Subcutaneous abdominal adipose tissue (tissue), 5 donors: ENCODE measurements around the gene CCDC18.
A peak's percentile ranks its signal among the peaks of the same experiment; 100 is the strongest.
"Not testable (repeated sequence)": the region's sequence is repeated elsewhere in the genome, so short reads cannot be mapped to it uniquely, and the experiment has no call there.

Experiments used
- H3K27ac ChIP-seq: one replicate; pipeline ENCODE4 v1.7.0; 2013; ENCODE audit warnings: low read depth, mild to moderate bottlenecking, inconsistent platforms, low read length, moderate library complexity
- H3K27me3 ChIP-seq, 5 donors: one replicate each; pipeline ENCODE4 v1.7.0; 2013; ENCODE audit warnings: low read length in 5 of 5, inconsistent platforms in 1 of 5; ENCODE audit not compliant: control insufficient read depth in 5 of 5, insufficient read depth in 4 of 5
- H3K36me3 ChIP-seq, 5 donors: one replicate each; pipeline ENCODE4 v1.7.0; 2013; ENCODE audit warnings: low read length in 5 of 5; ENCODE audit not compliant: control insufficient read depth in 5 of 5, insufficient read depth in 5 of 5
- H3K4me1 ChIP-seq, 5 donors: one replicate each; pipeline ENCODE4 v1.7.0; 2013; ENCODE audit warnings: low read length in 5 of 5, mild to moderate bottlenecking in 3 of 5, moderate library complexity in 1 of 5; ENCODE audit not compliant: control insufficient read depth in 5 of 5, insufficient read depth in 5 of 5
- H3K4me3 ChIP-seq, 5 donors: one replicate each; pipeline ENCODE4 v1.7.0; 2013; ENCODE audit warnings: low read length in 5 of 5, low read depth in 1 of 5
- H3K9ac ChIP-seq, 5 donors: one replicate each; pipeline ENCODE4 v1.7.0; 2013; ENCODE audit warnings: low read length in 5 of 5, mild to moderate bottlenecking in 4 of 5, moderate library complexity in 3 of 5
- H3K9me3 ChIP-seq, 5 donors: one replicate each; pipeline ENCODE4 v1.7.0; 2013; ENCODE audit warnings: low read length in 5 of 5; ENCODE audit not compliant: control insufficient read depth in 5 of 5
- donor health status: healthy.
- donor health status: healthy.
- donor health status: healthy.
- donor health status: healthy.
- donor health status: healthy.

CCDC18 gene

GRCh38 chr1:93252598-93252997, 72.1 kb downstream of the CCDC18 start:
- H3K4me3 ChIP-seq, result no peak overlapping the region
- H3K27me3 ChIP-seq, result no peaks in the 10 kb centered on the region
- H3K9me3 ChIP-seq, result peaks cover 4 to 10% (median 5%) of the 10 kb centered on the region in 5 donors
- H3K36me3 ChIP-seq, result no peaks in the 10 kb centered on the region
- H3K4me1 ChIP-seq, result peaks cover 0 to 14% (median 9%) of the 10 kb centered on the region in 5 donors
- H3K27ac ChIP-seq, result no peak overlapping the region
- H3K9ac ChIP-seq, result no peak overlapping the region

GRCh38 chr1:93253516-93253915, 73.0 kb downstream of the CCDC18 start:
- H3K27ac ChIP-seq, result no peak overlapping the region
- H3K9me3 ChIP-seq, result peaks cover 4 to 10% (median 5%) of the 10 kb centered on the region in 5 donors
- no peak overlapping the region for H3K9ac ChIP-seq
- peak overlapping the region in 1 of 5 donors; percentile 40 for H3K4me3 ChIP-seq
- no peaks in the 10 kb centered on the region for H3K36me3 ChIP-seq
- peaks cover 0 to 14% (median 9%) of the 10 kb centered on the region in 5 donors for H3K4me1 ChIP-seq
- H3K27me3 ChIP-seq, result no peaks in the 10 kb centered on the region

GRCh38 chr1:93255222-93256079, 74.9 kb downstream of the CCDC18 start:
- H3K4me3 ChIP-seq, result no peak overlapping the region
- no peaks in the 10 kb centered on the region for H3K27me3 ChIP-seq
- H3K27ac ChIP-seq, result no peak overlapping the region
- H3K9me3 ChIP-seq, result peaks cover 4 to 10% (median 5%) of the 10 kb centered on the region in 5 donors
- H3K36me3 ChIP-seq, result peaks cover 0 to 3% (median 0%) of the 10 kb centered on the region in 5 donors
- H3K9ac ChIP-seq, result no peak overlapping the region
- peaks cover 0 to 14% (median 9%) of the 10 kb centered on the region in 5 donors for H3K4me1 ChIP-seq

- peaks cover 0 to 3% (median 0%) of the 10 kb centered on the region in 5 donors for H3K36me3 ChIP-seq
- peaks cover 4 to 10% (median 5%) of the 10 kb centered on the region in 5 donors for H3K9me3 ChIP-seq
- H3K27ac ChIP-seq, result no peak overlapping the region
- H3K9ac ChIP-seq, result no peak overlapping the region
- H3K4me3 ChIP-seq, result no peak overlapping the region
- peaks cover 0 to 14% (median 9%) of the 10 kb centered on the region in 5 donors for H3K4me1 ChIP-seq
- H3K27me3 ChIP-seq, result no peaks in the 10 kb centered on the region
Observed at GRCh38 chr1:93256433-93256832, 75.9 kb downstream of the CCDC18 start.

- no peaks in the 10 kb centered on the region for H3K27me3 ChIP-seq
- H3K36me3 ChIP-seq, result peaks cover 3 to 8% (median 5%) of the 10 kb centered on the region in 5 donors
- no peak overlapping the region for H3K9ac ChIP-seq
- H3K4me1 ChIP-seq, result peaks cover 0 to 13% (median 8%) of the 10 kb centered on the region in 5 donors
- peaks cover 0 to 7% (median 0%) of the 10 kb centered on the region in 5 donors for H3K9me3 ChIP-seq
- no peak overlapping the region for H3K27ac ChIP-seq
- H3K4me3 ChIP-seq, result no peak overlapping the region
Observed at GRCh38 chr1:93257889-93258288, 77.4 kb downstream of the CCDC18 start.

- not testable (repeated sequence) for H3K27me3 ChIP-seq, H3K27ac ChIP-seq, H3K4me1 ChIP-seq, H3K4me3 ChIP-seq, H3K9me3 ChIP-seq, H3K9ac ChIP-seq
- H3K36me3 ChIP-seq, result peaks cover 3 to 10% (median 9%) of the 10 kb centered on the region in 5 donors
Observed at GRCh38 chr1:93260726-93261125, 80.2 kb downstream of the CCDC18 start.

- no peak overlapping the region for H3K4me3 ChIP-seq
- H3K9me3 ChIP-seq, result peaks cover 0 to 6% (median 0%) of the 10 kb centered on the region in 5 donors
- no peak overlapping the region for H3K9ac ChIP-seq
- H3K27me3 ChIP-seq, result no peaks in the 10 kb centered on the region
- H3K27ac ChIP-seq, result no peak overlapping the region
- H3K36me3 ChIP-seq, result peaks cover 3 to 10% (median 9%) of the 10 kb centered on the region in 5 donors
- H3K4me1 ChIP-seq, result no peaks in the 10 kb centered on the region
Observed at GRCh38 chr1:93262645-93263044, 82.1 kb downstream of the CCDC18 start.

- not testable (repeated sequence) for H3K27ac ChIP-seq, H3K9me3 ChIP-seq, H3K36me3 ChIP-seq, H3K9ac ChIP-seq, H3K27me3 ChIP-seq, H3K4me1 ChIP-seq, H3K4me3 ChIP-seq
Observed at GRCh38 chr1:93268888-93269287, 88.4 kb downstream of the CCDC18 start.

GRCh38 chr1:93275262-93275633, 94.7 kb downstream of the CCDC18 start:
- not testable (repeated sequence) for H3K36me3 ChIP-seq, H3K27me3 ChIP-seq, H3K9ac ChIP-seq, H3K4me1 ChIP-seq, H3K4me3 ChIP-seq, H3K9me3 ChIP-seq, H3K27ac ChIP-seq

GRCh38 chr1:93275634-93276295, 95.2 kb downstream of the CCDC18 start:
- no peak overlapping the region for H3K9ac ChIP-seq
- H3K27me3 ChIP-seq, result no peaks in the 10 kb centered on the region
- H3K9me3 ChIP-seq, result peaks cover 0 to 6% (median 3%) of the 10 kb centered on the region in 5 donors
- peaks cover 0 to 3% (median 0%) of the 10 kb centered on the region in 5 donors for H3K36me3 ChIP-seq
- H3K27ac ChIP-seq, result no peak overlapping the region
- H3K4me1 ChIP-seq, result no peaks in the 10 kb centered on the region
- H3K4me3 ChIP-seq, result no peak overlapping the region
